Kidney (tissue), 14 donors: ENCODE measurements around the gene TLR6. TPM values are rescaled to one million over a fixed set of nuclear protein-coding genes. Genes with fewer than 3 reads are reported as not detected.
"Not testable (repeated sequence)": the region's sequence is repeated elsewhere in the genome, so short reads cannot be mapped to it uniquely, and the experiment has no call there.

Experiments
- DNase-seq, 5 donors: peaks; one replicate each; pipeline ENCODE4 v3.0.0-alpha.2; 2013 to 2020
- FAIRE-seq: peaks from 2 replicates; lab custom pipeline; 2012; peaks lifted over from hg19 to GRCh38; lab: Jason Lieb, UNC
- H3K27ac ChIP-seq, 2 donors: one replicate each; pipeline ENCODE4 v1.7.0; 2013; ENCODE audit warnings: low read depth in 2 of 2, low read length in 2 of 2, inconsistent platforms in 1 of 2
- H3K27me3 ChIP-seq: one replicate; pipeline ENCODE4 v1.7.1; 2013; ENCODE audit warnings: low read length, inconsistent platforms; ENCODE audit not compliant: control insufficient read depth, insufficient read depth
- H3K36me3 ChIP-seq, 3 donors: one replicate each; pipeline versions ENCODE4 v1.7.0 to v1.7.1; 2013; ENCODE audit warnings: low read length in 3 of 3, control low read depth in 1 of 3, inconsistent platforms in 1 of 3; ENCODE audit not compliant: insufficient read depth in 3 of 3, control insufficient read depth in 2 of 3
- H3K4me1 ChIP-seq, 3 donors: one replicate each; pipeline versions ENCODE4 v1.7.0 to v1.7.1; 2013; ENCODE audit warnings: low read length in 3 of 3, inconsistent platforms in 1 of 3, low read depth in 1 of 3; ENCODE audit not compliant: control insufficient read depth in 2 of 3, insufficient read depth in 2 of 3
- H3K4me3 ChIP-seq, 3 donors: one replicate each; pipeline versions ENCODE4 v1.7.0 to v1.8.1; 2013; ENCODE audit warnings: low read length in 3 of 3, control low read depth in 1 of 3, inconsistent platforms in 1 of 3
- H3K9ac ChIP-seq, 3 donors: one replicate each; pipeline versions ENCODE4 v1.7.0 to v1.7.1; 2013; ENCODE audit warnings: low read length in 3 of 3, control low read depth in 1 of 3, inconsistent platforms in 1 of 3
- H3K9me3 ChIP-seq, 3 donors: one replicate each; pipeline versions ENCODE4 v1.7.0 to v1.7.1; 2013; ENCODE audit warnings: low read length in 3 of 3, control low read depth in 1 of 3, inconsistent platforms in 1 of 3; ENCODE audit not compliant: control insufficient read depth in 2 of 3, insufficient read depth in 1 of 3
- CTCF ChIP-seq: IDR thresholded peaks from 3 replicates; pipeline ENCODE4 v1.5.1; 2012; ENCODE audit warnings: mild to moderate bottlenecking, moderate library complexity, borderline replicate concordance; ENCODE audit not compliant: insufficient read depth; ENCODE audit errors: extremely low read depth
- intact Hi-C: fragments of 100-400 bp; cut with DNase I; formaldehyde crosslinking; loops from one replicate; pipeline ENCODE4 v1.11.1; 2022
- polyA plus RNA-seq: library from polyadenylated mRNA; stranded (reverse); fragments of 350-450 nt; fragmentation: Illumina TruSeq; extraction: RNeasy Lipid Tissue Mini Kit (QIAGEN cat#74804); gene quantifications from one replicate; pipeline ENCODE4 v1.2.3, GENCODE V29; 2014; ENCODE audit warnings: low read depth, low replicate concordance; ENCODE audit not compliant: insufficient read depth
- total RNA-seq: library from RNA; stranded (reverse); fragmentation: NEBNext Ultra II Directional; extraction: Animal tissue kit (Norgen Biotek cat#: 25700); gene quantifications from one replicate; pipeline ENCODE4 v1.2.1, GENCODE V29; 2021
- donor health status: control.
- donor health status: control.
- donor health status: control.
- donor health status: control.
- donor health status: control.
- donor health status: DM: yes; HTN: yes; CAD: no.
- donor health status: Normal renal cell carcinoma (clear cell type).

TLR6 gene
- total and polyA plus RNA-seq, 2 donors from 2014 or later = 0.62 to 6.1 TPM

- Histone ChIP-seq H3K4me1 (no peaks in the 10 kb centered on the region), H3K27me3 (no peaks in the 10 kb centered on the region), H3K9me3 (peaks cover 0 to 7% (median 0%) of the 10 kb centered on the region in 3 donors), H3K27ac (no peak overlapping the region), H3K36me3 (no peaks in the 10 kb centered on the region), H3K4me3 (no peak overlapping the region), H3K9ac (no peak overlapping the region)
- intact Hi-C loops = no loop called here
- TF ChIP-seq CTCF = no peak
- DNase-seq = no peak
- FAIRE-seq = no peak
These were observed 45.3 kb downstream of the TLR6 start for GRCh38 chr4:38811297-38811696.

GRCh38 chr4:38807462-38807861 is 49.2 kb downstream of the TLR6 start:
- intact Hi-C loops, FAIRE-seq, H3K9me3 ChIP-seq, H3K36me3 ChIP-seq, H3K4me3 ChIP-seq, H3K4me1 ChIP-seq, H3K27ac ChIP-seq, H3K27me3 ChIP-seq, H3K9ac ChIP-seq, DNase-seq: not testable (repeated sequence)

- H3K27ac ChIP-seq, intact Hi-C loops, H3K4me3 ChIP-seq, H3K9ac ChIP-seq, H3K4me1 ChIP-seq, H3K9me3 ChIP-seq, H3K27me3 ChIP-seq, H3K36me3 ChIP-seq, FAIRE-seq, DNase-seq: not testable (repeated sequence)
These were observed 50.4 kb downstream of the TLR6 start for GRCh38 chr4:38806251-38806650.

- intact Hi-C loops = no loop called here
- Histone ChIP-seq H3K36me3 (no peaks in the 10 kb centered on the region), H3K4me3 (peak overlapping the region in 2 of 3 donors; percentile 28 to 45), H3K4me1 (peaks cover 0 to 6% (median 3%) of the 10 kb centered on the region in 3 donors), H3K27ac (peak overlapping the region; percentile 6 to 51), H3K27me3 (no peaks in the 10 kb centered on the region), H3K9ac (peak overlapping the region in 1 of 3 donors; percentile 49), H3K9me3 (no peaks in the 10 kb centered on the region)
- FAIRE-seq (no peak), DNase-seq (peak in 1 of 5 donors; percentile 26)
- no peak for TF ChIP-seq CTCF
These were observed 51.0 kb downstream of the TLR6 start for GRCh38 chr4:38805530-38806145.
